GM13977 (cell line): ENCODE data around the gene ETDC.
A peak's percentile ranks its signal among the peaks of the same experiment; 100 is the strongest.
"Not testable (repeated sequence)": the region's sequence is repeated elsewhere in the genome, so short reads cannot be mapped to it uniquely, and the experiment has no call there.

ENCODE experiments used
- DNase-seq: peaks from one replicate; pipeline ENCODE4 v3.0.0; 2012; ENCODE audit warnings: low spot score
- in situ Hi-C: fragments of 300-500 bp; cut with MboI; formaldehyde crosslinking; loops from one replicate; pipeline ENCODE4 v1.12.0; 2022; ENCODE audit warnings: low sequenced_read_pairs, low pct_unique_long_range_greater_than_20kb, mixed read lengths, inconsistent platforms; ENCODE audit not compliant: unreplicated experiment
- TF ChIP-seq, protein P1 (sequence below): IDR thresholded peaks from 2 replicates; pipeline ENCODE4 v1.5.1; 2012; ENCODE audit warnings: mild to moderate bottlenecking, control low read depth; ENCODE audit not compliant: insufficient read depth; ENCODE audit errors: extremely low read depth, missing control alignments

The ETDC gene

GRCh38 chrX:135315864-135316263, 6.6 kb downstream of the ETDC start:
- TF ChIP-seq, protein P1, sequence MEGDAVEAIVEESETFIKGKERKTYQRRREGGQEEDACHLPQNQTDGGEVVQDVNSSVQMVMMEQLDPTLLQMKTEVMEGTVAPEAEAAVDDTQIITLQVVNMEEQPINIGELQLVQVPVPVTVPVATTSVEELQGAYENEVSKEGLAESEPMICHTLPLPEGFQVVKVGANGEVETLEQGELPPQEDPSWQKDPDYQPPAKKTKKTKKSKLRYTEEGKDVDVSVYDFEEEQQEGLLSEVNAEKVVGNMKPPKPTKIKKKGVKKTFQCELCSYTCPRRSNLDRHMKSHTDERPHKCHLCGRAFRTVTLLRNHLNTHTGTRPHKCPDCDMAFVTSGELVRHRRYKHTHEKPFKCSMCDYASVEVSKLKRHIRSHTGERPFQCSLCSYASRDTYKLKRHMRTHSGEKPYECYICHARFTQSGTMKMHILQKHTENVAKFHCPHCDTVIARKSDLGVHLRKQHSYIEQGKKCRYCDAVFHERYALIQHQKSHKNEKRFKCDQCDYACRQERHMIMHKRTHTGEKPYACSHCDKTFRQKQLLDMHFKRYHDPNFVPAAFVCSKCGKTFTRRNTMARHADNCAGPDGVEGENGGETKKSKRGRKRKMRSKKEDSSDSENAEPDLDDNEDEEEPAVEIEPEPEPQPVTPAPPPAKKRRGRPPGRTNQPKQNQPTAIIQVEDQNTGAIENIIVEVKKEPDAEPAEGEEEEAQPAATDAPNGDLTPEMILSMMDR, result no peak
- in situ Hi-C loops, result no loop called here
- DNase-seq, result peak; percentile 27

GRCh38 chrX:135324463-135324862, 15.2 kb downstream of the ETDC start:
- no peak for DNase-seq
- TF ChIP-seq, protein P1, result no peak
- in situ Hi-C loops, result no loop called here

- in situ Hi-C loops, DNase-seq: not testable (repeated sequence)
Measured at GRCh38 chrX:135325036-135325818, 15.9 kb downstream of the ETDC start.

DNA sequence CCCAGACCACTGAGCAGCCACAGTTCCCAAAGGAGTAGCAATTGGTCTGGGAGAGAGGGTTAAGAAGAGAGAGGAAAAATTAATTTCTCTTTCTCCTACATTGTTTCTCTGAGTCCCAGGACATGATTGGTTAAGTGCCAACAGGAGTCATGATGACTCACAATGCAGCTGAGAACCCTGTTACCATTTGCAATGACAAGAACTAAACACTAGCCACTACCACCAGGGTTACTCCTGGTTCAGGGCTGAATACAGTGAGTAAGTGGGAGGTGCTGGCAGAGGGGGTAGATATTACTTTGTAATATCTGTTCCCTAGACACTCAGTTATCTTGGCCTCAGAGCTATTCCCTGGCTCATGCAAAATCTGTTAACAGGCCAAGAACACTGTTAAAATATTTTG, 18.0 kb downstream of the ETDC start:
- in situ Hi-C loops, result no loop called here
- no peak for DNase-seq
- TF ChIP-seq, protein P1, result no peak

DNA sequence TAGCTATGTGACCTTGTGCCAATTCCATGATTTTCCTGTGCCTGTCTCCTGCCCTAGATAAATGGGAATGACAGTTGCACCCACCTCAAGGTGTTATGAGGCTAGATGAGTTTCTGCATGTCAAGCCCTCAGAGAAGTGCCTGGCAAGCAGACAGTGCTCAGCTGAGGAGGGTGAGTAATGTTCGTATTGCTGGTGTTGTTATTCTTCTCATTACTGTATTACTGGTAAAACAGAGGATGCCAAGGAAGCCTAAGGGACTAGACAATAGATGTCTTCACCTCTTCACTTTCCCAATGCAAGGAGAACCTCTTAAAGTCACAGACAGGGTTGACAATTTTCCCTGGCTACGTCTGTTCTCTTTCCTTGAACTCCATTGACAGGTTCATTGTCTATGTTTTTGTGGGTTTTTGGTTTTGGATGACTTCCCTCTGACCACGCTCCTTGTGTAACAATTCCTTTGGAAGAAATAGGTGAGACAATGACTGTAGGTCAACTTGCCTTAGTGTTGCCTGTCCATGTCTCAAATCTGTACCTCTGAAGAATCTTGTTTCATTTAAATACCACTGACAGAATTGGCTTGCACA, 19.2 kb downstream of the ETDC start:
- TF ChIP-seq, protein P1, result no peak
- DNase-seq, result no peak
- in situ Hi-C loops, result no loop called here

DNA sequence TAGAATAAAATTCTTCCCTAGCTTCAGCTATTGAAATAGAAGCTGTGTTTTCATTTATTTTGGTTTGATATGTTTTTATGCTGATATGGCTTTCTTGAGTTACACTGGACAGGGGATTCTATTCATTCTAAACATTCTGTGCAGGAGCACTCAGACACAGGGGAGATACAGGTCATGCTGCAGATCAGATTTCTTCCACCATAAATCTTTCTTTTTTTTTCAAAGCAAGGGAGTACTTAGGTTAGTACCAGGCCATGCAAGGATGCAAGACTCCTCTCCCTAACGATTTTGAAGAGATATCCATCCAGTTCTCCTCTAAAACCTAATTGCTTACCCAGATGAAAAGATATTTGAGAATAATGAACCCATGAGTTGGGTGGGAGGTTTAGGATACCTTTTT, 21.4 kb downstream of the ETDC start:
- in situ Hi-C loops, result no loop called here
- DNase-seq, result no peak
- TF ChIP-seq, protein P1, result no peak

DNA sequence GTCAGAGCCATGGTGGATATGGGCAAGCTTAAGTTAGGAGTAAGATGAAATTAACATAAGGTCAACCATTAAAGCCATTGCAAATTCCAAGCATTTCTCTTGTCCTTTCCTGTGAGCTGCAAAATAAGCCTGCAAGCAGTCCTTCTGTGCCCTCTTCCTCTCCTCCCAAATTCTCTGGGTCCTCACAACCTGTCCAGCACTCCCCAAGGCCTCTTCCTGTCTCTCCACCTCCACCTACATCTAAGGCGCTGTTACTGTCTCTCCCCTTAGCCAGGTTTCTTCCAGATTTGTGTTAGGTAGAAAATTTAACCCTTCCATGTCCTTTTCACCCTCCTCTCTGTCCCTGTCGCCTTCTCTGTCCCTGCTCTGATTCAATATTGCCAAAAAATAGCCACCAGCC, 22.2 kb downstream of the ETDC start:
- no peak for DNase-seq
- TF ChIP-seq, protein P1, result no peak
- in situ Hi-C loops, result no loop called here
